Thoracic aorta (tissue), 2 donors: ENCODE data around the gene SLX9. TPM values are rescaled to one million over a fixed set of nuclear protein-coding genes. Genes with fewer than 3 reads are reported as not detected.

Source experiments
- ATAC-seq: fragments of 150-250 bp; one replicate; pipeline ENCODE4 v1.8.0; 2017; ENCODE audit warnings: low read depth; ENCODE audit not compliant: insufficient number of reproducible peaks, low FRiP score
- DNase-seq: peaks from one replicate; pipeline ENCODE4 v3.0.0-alpha.2; 2020; ENCODE audit warnings: low spot score
- H3K27ac ChIP-seq, 2 donors: fragments of 200-600 bp; sonication (generic); 1 replicate in 1 of 2; 2 replicates in 1 of 2; pipeline ENCODE4 v1.5.1; 2016; ENCODE audit warnings: mild to moderate bottlenecking in 2 of 2, moderate library complexity in 2 of 2
- H3K27me3 ChIP-seq: fragments of 200-600 bp; sonication (generic); replicated peaks from 2 replicates; pipeline ENCODE4 v1.6.0; 2016; ENCODE audit warnings: mild to moderate bottlenecking; ENCODE audit not compliant: insufficient read depth
- H3K36me3 ChIP-seq: fragments of 200-600 bp; sonication (generic); one replicate; pipeline ENCODE4 v1.5.1; 2016
- H3K4me1 ChIP-seq, 2 donors: fragments of 200-600 bp; sonication (generic); 1 replicate in 1 of 2; 2 replicates in 1 of 2; pipeline versions ENCODE4 v1.5.1 to v1.6.0; 2016; ENCODE audit warnings: low read depth in 2 of 2, mild to moderate bottlenecking in 1 of 2; ENCODE audit not compliant: control insufficient read depth in 1 of 2
- H3K4me3 ChIP-seq: fragments of 200-600 bp; sonication (generic); 2 replicates; pipeline ENCODE4 v1.5.1; 2016; ENCODE audit warnings: mild to moderate bottlenecking
- H3K9me3 ChIP-seq: fragments of 200-600 bp; sonication (generic); 2 replicates; pipeline ENCODE4 v1.5.1; 2016
- CTCF ChIP-seq: fragments of 200-600 bp; sonication (generic); IDR thresholded peaks from one replicate; pipeline ENCODE4 v1.5.1; 2019; ENCODE audit warnings: antibody characterized with exemption
- total RNA-seq, 2 donors: library from RNA; depleted of rRNA; stranded (reverse); fragments of >200 nt; gene quantifications; one replicate each; pipeline versions ENCODE4 v1.1.0 to v1.2.3, GENCODE V29; 2016

The SLX9 gene
- total RNA-seq, 2 donors from 2014 or later, result 5.9 to 10.6 TPM

DNA sequence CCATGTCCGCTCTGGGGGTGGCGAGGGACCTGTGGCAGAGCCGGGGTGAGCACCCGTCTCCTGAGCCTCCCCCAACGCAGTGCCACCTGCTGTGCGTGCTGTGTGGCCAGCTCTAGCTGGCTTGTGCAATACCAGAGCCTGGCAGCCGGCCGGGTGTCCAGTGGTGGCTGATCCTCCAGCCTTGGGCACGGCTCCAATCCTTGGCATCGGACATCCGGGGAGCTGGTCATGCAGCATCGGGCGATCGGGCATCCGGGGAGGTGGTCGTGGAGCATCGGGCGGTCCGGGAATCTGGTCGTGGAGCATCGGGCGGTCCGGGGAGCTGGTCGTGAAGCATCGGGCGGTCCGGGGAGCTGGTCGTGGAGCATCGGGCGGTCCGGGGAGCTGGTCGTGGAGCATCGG is 8.1 kb downstream of the SLX9 start:
- peaks cover 22 to 42% of the 10 kb centered on the region in 2 donors for H3K4me1 ChIP-seq
- no peaks in the 10 kb centered on the region for H3K27me3 ChIP-seq
- no peak for DNase-seq
- no peak overlapping the region for H3K27ac ChIP-seq
- H3K4me3 ChIP-seq, result no peak overlapping the region
- H3K9me3 ChIP-seq, result no peaks in the 10 kb centered on the region
- ATAC-seq, result no peak
- no peaks in the 10 kb centered on the region for H3K36me3 ChIP-seq
- TF ChIP-seq CTCF, result no peak

DNA sequence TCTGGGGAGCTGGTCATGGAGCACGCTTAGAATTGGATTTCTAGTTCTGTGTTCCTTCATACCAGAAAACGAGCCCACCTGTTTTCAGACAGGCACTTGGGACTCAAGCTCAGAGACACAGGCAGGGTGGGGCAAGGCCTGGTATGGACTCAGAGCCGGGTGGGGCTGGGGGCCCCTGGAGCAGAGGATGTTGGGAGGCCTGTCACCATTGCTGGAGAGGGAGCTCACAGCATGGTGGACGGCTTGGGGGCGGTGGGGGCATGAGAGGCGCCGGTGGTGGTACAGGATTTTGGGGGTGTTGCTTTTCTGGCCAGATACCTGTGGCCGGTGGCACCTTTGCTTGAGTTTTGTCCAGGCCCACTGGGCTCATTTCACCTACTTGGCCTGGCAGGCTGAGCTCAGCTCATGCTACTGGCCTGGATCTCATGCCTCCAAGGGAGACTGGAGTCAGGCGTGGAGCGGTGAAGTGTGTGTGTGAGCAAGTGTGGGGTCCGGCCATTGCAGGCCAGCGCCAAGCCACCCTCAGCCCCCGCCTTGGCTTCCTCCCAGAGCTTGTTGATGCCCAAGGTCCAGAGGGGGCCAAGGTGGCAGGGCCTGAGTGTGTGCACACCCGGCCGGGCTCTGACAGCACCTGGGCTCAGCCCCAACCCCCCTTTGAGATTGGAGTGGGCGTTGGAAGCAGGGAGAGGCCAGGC is 8.7 kb downstream of the SLX9 start:
- Histone ChIP-seq H3K27ac (peak overlapping the region in 1 of 2 donors; percentile 88), H3K4me1 (peaks cover 27 to 48% of the 10 kb centered on the region in 2 donors)
- no peak for DNase-seq

GRCh38 chr21:44949161-44949778 is 9.4 kb downstream of the SLX9 start:
- no peak for ATAC-seq
- Histone ChIP-seq H3K36me3 (no peaks in the 10 kb centered on the region), H3K4me1 (peaks cover 27 to 55% of the 10 kb centered on the region in 2 donors), H3K27me3 (no peaks in the 10 kb centered on the region), H3K4me3 (no peak overlapping the region), H3K9me3 (no peaks in the 10 kb centered on the region), H3K27ac (peak overlapping the region; percentile 75 to 88)
- no peak for TF ChIP-seq CTCF
- no peak for DNase-seq

More for the DNA sequence above, 8.7 kb downstream of the SLX9 start:
- Histone ChIP-seq H3K27me3 (no peaks in the 10 kb centered on the region), H3K4me3 (no peak overlapping the region), H3K9me3 (no peaks in the 10 kb centered on the region), H3K36me3 (no peaks in the 10 kb centered on the region)
- TF ChIP-seq CTCF, result no peak
- ATAC-seq, result no peak

GRCh38 chr21:44949779-44950198 is 10.0 kb downstream of the SLX9 start:
- Histone ChIP-seq H3K4me1 (peaks cover 27 to 60% of the 10 kb centered on the region in 2 donors), H3K36me3 (no peaks in the 10 kb centered on the region)

More at GRCh38 chr21:44949779-44950198, 10.0 kb downstream of the SLX9 start:
- DNase-seq (no peak), ATAC-seq (peak; percentile 47)
- H3K27me3 ChIP-seq, result no peaks in the 10 kb centered on the region
- peak; percentile 91 for TF ChIP-seq CTCF
- H3K27ac ChIP-seq, result peak overlapping the region; percentile 80 to 88
- H3K9me3 ChIP-seq, result no peaks in the 10 kb centered on the region
- H3K4me3 ChIP-seq, result peak overlapping the region; percentile 19
